HG03432 (cell line): ENCODE data around the gene SLX9.

Experiments used
- ATAC-seq: cut with Tn5 transposase; IDR thresholded peaks from one replicate; pipeline ENCODE4 v1.9.1; 2021; ENCODE audit warnings: mild to moderate bottlenecking, moderate library complexity; ENCODE audit not compliant: unreplicated experiment

The SLX9 gene

DNA sequence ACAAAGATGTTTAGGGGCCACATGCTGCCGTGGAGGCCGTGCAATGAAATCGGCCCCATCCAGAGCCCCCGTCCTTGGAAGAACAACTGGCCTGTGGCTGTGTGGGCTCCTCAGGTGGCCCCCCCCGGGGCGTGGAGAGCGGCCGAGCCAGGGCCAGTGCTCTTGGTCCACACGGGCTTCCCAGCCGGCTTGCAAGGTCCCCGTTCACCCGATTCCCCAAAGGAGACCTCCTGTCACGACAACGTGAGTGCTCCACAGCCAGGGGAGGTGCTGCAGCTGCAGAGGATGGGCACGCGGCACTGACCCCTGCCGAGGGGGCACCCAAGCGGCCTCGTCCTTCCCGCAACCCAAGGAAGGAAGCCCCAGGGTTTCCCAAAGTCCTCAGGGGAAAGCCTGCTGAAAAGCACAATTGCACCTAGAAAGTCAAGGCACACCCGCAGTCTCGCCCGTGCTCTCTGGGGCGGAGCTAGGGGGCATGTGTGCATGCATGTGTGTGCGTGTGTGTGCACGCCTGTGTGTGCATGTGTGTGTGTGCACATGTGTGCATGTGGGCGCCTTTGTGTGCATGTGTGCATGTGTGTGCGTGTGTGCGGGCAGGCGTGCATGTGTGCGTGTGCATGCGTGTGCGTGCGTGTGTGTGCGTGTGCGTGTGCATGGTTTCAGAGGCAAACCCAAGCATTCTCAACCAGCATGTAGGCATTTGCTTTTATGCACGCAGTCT, 48.2 kb downstream of the SLX9 start:
- ATAC-seq = no peak

DNA sequence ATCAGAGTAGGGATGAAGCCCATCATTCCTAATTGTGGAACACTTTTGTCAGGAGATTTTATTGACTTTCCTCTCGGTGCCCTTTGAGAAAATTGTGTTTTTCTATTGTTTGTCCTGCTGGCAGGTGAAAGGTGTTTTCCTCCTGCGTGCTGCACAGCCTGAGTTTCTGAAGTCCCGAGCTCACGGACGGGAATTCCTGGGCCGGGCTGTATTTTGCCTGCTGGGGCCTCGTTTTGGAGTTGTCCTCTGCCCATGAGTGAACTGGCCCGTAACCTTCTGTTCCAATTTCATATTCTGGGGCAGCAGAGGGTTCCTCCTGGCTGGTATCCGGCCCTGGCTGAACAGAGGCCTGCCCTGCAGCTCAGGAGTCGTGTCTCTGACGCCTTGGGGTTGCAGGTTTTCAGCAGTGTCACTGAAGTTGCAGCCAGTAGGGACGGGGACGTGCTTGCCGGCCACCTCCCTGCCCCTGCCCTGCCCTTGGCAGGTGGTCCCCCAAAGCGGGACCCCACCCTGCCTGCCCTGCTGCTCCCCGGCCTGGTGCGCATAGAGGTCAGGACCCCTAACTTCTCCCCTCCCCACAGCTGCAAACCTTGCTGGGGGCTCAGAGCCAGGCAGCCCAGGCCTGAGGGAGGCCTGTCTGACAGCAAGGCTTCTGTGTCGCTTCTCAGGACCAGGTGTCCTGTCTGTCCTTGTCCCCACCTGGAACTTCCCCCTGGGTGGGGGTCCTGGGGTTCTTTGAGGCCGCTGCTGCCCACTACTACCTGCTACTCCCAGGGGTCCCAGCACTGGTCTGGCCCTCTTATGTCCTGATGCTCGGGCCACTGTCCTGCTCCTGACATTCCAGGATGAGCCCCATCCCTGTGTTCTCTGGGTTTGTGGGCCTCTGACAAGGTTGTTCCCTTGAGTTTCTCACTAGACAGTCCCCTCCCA, 49.0 kb downstream of the SLX9 start:
- no peak for ATAC-seq

DNA sequence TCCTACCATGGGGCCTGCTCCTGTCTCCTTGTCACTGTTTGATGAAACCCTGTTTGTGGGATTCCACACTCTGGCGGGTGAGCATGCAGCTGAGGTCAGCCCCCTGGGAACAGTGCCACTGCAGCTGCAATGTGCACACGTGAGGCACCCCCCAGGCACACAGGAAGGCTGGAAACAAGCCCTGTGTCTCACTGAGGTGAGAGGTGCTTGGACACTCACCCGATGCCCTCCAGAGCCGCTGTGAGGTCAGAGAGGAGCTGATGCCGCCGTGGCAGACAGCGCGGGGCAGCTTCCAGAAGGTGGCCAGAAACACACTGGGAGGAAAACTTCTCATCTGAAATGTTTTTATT, 49.7 kb downstream of the SLX9 start:
- no peak for ATAC-seq

DNA sequence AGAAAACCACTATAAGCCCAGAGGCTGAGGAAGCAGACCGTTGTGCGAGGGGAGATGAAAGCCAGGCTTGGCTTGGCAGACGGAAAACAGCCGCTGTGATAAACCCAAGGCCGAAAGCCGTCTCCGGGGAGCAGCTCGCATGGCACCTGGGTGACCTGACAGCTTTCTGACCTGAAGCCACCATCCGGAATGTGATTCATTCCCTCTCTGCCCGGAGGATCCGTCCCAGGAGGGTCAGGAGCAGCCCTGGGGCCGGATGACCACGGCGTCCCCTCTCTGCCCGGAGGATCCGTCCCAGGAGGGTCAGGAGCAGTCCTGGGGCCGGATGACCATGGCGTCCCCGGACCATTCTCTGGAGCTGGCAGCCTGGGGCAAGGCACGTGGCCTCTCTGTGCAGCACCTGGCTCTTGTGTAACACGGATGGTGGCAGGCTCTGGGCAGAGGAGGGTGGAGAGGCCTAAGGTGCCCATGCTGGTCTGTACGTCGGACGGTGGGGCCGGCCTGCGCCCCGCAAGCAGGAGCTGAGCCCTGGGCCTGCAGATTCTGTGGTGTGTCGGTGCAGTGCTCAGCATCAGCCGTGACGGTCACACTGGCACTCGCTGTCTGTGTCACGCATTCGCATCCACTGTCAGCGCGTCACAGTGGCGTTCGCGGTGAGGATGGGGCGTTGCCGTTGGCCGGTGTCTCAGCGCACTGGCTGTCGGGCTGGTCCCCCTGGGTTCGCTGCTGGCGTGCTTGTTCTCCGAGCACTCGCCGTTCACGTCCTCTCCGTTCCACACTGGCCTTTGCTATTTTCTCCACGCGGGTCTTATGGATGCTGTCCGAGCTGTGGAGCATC, 50.3 kb downstream of the SLX9 start:
- ATAC-seq = no peak

DNA sequence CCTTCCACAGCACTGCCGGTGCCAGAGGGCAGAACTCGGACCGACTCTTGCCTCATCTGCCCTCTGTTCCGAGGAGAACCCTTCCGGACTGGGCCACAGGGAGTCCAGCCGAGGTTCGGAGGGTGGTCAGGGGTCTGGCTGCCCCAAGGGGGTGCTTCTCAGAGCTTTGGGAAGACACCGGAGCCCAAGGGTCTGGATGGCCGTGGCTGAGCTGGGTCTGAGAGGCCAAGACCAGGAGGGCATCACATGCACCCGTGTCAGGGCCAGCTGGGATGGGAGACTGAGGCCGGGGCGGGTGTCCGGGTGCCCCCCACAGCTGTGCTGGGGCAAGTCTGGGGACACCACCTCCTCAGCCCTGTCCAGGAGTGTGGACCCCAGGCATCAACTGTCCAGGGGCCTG, 51.1 kb downstream of the SLX9 start:
- ATAC-seq = no peak

DNA sequence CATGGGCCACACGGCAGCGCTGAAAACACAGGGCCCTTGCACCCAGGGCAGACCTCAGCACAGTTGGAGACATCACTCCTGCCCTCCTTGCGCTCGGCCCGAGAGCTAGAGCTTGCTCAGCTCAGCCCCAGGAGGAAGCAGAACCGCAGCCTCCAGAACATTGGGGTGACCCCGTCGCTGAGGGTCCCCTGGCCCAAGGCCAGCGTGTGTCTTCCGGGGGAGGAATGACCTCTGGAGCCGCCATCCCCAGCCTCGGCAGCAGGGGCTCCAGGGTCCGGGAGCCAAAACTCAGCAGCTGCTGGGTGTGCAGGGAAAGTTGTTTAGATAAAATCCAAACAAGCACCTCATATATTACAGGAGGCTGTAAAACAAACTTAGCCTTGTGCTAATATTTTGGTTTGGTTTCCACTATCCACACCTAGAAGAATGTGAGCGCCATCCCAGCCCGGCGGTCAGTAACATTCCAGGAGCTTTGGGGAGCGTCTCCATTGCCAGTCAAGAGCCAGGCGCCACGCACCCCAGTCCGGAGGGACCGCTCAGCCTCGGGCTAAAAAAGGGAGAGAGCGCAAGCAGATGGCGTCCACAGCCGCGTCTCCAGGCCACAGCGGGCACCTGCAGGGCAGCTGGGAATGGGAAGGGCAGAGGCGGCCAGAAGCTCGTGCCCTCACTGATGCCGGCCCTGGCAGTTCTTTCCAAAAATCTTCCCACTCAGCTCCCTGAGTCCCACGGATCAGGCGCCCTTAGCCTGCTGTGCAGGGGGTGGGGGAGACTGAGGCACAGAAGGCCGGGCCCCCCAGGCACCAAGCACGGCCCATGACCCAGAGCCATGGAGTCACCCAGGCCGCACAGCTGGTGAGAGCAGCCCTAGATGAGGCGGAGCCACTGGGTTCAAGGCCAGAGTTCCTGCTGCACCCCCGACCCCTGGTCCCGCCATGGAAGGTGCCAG, 52.0 kb downstream of the SLX9 start:
- ATAC-seq = no peak

DNA sequence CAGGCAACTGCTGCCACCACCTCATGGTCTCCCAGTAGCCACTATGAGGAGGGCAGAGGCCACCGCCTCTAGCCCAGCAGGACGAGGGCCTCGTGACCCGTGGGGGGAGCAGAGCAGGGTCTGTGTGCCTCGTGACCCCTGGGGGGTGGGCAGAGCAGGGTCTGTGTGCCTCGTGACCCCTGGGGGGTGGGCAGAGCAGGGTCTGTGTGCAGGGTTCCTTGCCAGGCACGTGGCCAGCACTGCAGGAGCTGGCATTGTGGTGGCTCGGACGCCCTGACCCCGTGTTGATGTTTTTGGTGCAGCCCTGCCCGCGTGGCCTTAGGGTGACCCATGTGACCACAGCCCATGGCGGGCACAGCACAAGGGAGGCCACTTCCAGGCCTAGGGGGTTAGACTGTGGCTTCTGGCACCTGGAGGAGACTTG, 52.8 kb downstream of the SLX9 start:
- no peak for ATAC-seq

DNA sequence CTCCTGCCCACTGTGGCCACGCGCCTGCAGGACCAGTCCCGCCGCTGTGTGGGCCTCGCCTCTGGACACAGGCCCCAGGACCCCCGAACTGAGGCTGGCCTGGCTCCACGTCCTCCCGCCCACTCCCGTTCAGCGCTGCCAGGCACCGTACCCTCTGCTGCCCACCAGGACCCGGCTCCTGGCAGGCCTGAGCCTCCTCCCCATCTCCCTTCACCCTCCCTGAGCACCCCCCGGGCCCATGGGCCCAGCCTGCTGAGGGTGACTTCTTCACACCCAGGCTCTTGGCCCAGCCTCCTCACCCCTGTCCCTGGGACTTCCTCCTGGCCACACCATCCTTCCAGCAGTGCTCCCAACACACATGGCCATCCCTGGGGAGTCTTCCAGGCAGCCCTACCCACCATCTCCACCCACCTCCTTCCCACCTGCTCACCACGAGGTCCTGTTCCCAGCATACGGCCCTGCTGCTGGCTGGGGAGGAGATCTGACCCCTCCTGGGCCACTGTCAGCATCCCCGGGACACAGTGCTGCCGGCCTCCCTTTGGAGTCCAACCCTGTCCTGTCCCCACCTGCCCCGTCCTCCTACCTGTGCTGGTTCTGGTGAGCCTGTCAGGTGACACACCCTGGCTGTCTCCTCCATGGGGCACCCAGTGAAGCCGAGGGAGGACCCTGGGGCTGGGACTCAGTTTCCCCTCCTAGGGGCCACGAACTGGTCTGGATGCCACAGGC, 53.7 kb downstream of the SLX9 start:
- ATAC-seq = no peak

DNA sequence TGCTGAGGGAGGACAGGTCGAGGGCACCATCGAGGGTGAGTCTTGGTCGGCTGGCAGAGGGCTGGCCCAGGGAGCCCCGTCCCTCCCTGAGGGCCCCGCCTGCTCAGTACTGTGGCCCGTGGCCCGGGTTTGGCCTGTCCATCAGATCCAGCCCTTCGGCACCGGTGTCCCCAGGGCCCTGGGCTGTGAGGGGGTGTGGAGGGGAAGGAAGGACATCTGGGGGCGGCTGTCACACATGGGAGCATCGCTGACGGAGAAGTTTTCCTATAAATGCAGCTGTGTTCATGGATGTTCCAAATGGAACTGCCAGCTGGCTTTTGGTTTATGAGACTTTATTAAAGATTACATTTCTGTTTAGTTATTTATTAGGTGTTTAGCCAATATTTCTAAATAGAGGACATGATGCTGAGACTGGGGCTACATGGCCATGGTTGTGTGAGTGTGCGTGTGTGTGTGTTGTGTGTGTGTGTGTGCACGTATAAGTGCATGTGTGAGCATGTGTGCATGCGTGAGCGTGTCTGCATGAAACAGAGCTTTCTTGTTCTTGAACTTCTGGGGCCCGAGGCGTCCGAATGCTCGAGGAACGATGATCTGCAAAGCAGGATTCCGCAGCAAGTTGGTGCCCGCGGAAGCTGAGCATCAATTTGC, 54.3 kb downstream of the SLX9 start:
- no peak for ATAC-seq

DNA sequence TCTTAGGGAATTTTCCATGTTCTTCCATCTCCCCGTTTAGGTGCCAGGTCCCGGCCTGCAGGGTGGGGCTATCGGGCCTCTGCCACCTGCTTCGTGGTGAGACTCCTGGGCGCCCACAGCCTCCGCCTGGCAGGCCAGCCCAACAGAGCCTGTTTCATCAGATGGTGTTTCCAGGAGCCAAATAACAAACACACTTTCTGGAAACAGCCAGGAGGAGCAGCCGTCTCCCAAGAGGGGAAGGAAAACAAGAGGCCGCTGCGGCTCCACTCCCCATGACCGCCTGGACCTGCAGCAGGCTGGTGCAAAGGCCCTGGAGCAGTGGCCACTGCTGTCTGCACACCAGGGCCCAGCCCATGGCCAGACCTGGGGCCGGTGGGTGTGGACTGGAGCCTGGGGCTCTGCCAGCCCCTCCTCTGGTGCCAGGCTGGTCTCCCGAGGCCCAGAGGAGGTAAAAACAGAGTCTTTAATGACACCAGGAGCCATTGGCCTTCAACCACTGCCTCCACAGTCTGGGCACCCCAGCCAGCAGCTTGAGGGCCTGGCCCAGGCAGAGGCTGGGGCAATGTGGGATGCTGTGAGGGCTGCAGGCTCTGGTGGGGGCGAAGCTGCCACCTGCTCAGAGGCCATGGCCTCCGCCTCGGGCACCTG, 55.0 kb downstream of the SLX9 start:
- ATAC-seq = no peak

DNA sequence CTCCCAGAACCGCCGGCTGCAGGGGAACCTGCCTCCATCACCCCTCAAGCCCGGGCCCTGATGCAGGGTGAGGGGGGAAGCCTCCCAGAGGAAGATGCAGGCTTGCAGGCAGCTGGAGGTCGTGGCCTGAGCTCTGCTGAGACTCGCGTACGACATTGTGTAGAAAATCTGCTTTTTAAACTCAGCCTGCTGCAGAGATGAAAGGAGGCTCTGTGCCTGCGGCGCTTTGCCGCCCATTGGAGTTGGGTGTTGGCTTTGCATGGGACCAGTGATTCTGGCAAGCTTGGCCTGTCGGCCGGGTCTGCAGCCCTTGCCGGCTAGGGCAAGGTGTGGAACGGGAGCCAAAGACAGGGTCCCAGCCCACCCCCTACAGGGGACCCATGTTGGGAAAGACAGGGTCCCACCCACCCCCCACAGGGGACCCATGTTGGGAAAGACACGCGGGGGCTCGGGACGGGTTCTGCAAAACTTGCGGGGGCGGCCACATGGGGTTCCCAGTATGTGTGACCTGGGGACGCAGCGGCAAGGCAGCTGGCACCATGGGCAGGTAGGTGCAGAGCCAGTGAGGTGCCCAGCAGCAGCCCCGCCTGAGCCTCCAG, 55.6 kb downstream of the SLX9 start:
- no peak for ATAC-seq

DNA sequence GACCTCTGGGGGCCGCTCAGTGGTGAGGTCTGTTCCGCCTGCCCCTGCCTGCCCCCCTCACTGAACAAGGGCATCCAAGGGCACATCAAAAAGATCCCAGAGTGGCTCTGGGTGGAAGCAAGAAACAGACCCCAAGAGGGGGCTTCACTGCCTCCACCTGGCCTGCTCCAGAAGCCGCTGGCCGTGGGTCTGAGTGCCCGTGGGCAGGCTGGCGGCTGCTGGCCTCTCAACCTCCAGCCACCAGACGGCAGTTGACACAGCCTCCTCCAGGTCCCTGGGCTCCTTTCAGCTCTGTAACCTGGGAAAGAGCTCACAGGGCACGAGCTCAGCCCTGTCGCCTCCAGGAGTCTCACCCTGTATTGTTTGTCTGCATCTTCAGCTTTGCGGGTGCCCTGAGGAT, 56.3 kb downstream of the SLX9 start:
- ATAC-seq = no peak

DNA sequence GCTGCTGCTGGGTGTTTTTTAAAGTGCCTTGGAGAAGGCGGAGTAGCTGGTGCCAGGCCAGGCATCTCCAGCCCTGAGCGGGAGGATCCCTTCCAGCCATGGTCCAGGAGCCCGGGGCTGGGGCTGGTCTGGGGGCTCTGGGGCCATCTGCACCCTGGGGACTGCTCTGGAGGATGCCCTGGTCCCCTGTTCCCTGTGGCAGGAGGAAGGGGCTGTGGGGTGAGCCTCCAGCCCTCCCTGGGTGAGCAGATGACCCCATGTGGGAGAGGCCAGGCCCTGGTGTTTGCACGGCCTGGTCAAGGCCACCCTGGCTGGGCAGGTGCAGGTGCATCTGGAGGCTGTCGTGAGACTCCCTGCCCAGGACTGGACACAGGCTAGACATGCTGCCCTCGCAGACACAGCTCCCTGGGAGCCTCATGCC, 56.7 kb downstream of the SLX9 start:
- ATAC-seq = no peak

DNA sequence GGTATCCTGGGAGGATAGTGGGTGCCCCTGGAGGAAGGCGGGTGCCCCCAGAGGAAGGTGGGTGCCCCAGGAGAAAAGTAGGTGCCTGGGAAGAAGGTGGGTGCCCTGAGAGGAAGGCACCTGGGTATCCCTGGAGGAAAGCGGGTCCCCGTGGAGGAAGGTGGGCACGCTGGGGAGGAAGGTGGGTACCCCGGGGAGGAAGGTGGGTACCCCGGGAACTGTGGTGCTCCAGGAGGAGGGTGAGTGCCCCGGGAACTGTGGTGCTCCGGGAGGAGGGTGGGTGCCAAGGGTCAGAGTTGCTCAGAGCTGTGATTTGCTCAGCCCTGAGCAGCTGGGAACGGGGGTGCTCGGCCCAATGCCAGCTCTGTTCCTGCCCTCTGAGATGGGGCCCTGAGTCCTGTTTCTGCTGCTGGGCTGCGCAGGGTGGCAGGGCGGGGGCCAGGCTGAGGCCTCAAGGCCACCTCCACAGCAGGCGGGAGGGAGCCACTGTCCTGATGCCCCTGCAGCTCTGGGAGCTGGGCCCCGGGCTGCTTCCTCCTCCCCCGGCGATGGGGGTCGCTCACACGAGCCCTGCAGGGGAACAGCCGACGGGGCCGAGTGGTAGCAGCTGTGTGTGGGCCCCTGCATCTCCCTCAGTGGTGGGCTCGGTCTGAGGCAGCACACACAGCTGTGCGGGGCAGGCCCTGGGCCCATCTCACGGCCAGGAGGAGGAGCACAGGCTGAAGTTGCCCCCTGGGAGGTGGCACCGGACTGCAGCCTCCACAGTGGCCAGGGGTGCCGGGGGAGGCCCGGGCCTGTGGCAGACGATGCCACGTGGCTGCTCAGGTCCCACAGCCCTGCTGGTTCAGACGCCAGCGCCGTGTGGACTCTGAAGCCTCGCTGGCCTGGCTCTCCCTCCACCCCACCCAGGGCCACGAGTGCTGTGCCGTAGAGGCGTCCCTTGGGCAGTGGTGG, 57.4 kb downstream of the SLX9 start:
- ATAC-seq = no peak

DNA sequence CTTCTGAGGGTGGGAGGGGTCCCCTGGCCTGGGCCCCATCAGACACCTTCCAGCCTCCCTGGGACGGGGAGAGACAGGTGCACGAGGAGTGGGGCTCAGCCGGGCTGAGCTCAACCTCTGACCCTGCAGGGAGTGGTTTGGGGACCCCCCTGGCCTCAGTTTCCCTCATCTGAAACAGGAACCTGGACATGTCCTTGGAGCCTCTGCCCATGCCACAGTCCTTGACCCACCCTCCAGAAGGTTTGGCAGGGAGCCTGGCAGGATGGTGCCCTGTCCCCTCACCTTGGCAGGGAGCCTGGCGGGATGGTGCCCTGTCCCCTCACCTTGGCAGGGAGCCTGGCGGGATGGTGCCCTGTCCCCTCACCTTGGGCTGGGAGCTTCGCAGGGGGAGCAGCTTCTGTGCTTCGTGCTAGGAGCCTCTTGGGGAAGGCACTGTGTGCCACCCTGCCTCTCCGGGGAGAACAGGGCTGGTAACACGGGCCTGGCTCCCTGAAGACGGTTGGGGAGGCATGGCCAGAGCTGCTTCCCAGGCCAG, 58.3 kb downstream of the SLX9 start:
- no peak for ATAC-seq

DNA sequence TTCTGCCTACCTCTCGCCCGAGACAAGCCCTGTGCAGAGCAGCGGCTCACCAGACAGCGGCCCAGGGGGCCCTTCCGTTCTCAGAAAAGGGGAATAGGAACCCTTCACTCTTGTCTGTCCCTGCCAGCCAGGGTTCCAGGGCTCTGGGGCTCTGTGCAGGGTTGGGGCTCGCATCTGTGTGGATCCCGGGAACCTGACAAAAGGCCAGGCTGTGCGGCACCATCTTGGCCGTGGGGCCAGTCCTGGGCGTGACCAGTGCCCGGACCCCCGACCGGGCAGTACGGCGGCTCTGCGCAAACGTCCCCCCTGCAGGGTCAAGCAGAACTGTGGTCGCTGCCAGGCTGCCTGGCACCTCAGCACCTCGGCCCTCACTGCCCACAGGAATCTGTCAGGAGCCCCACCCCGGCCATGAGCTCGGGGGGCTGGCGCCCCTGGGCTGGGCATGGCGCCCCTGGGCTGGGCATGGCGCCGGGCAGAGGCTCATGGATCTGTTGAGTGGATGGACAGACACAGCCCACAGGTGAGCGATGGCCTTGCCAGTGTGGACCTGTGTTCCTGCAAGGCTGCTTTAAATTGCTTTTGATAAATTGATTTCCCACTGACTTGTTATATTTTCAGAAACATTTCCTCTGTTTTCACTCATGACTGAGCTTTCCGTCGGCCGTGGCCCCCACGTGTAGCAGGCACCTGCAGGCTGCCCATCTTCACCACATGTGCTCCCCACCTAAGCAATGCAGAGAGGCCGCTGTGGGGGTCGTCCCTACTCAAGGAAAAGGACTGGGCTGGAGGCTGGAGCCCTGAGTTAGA, 59.0 kb downstream of the SLX9 start:
- no peak for ATAC-seq
